IPS-15b (cell line): ENCODE data around the gene ORAI1.
"Not testable (repeated sequence)": the region's sequence is repeated elsewhere in the genome, so short reads cannot be mapped to it uniquely, and the experiment has no call there.

Experiments
- H3K27me3 ChIP-seq: one replicate; pipeline ENCODE4 v1.6.1; 2013; ENCODE audit warnings: low read length; ENCODE audit not compliant: control insufficient read depth, insufficient read depth
- H3K36me3 ChIP-seq: one replicate; pipeline ENCODE4 v1.6.1; 2013; ENCODE audit warnings: low read length; ENCODE audit not compliant: control insufficient read depth, insufficient read depth
- H3K4me1 ChIP-seq: one replicate; pipeline ENCODE4 v1.6.1; 2013; ENCODE audit warnings: mild to moderate bottlenecking, low read length; ENCODE audit not compliant: control insufficient read depth, insufficient read depth
- H3K4me3 ChIP-seq: one replicate; pipeline ENCODE4 v1.5.1; 2013; ENCODE audit warnings: low read depth, low read length
- H3K9ac ChIP-seq: one replicate; pipeline ENCODE4 v1.6.1; 2013; ENCODE audit warnings: low read depth, mild to moderate bottlenecking, low read length
- H3K9me3 ChIP-seq: one replicate; pipeline ENCODE4 v1.6.1; 2013; ENCODE audit warnings: mild to moderate bottlenecking, low read length; ENCODE audit not compliant: control insufficient read depth, insufficient read depth

ORAI1 gene

GRCh38 chr12:121613462-121613861 lies 12.9 kb upstream of the ORAI1 start:
- no peak overlapping the region for H3K4me3 ChIP-seq
- H3K4me1 ChIP-seq: no peaks in the 10 kb centered on the region
- H3K36me3 ChIP-seq: peaks cover 2% of the 10 kb centered on the region
- H3K9me3 ChIP-seq: no peaks in the 10 kb centered on the region
- no peak overlapping the region for H3K9ac ChIP-seq
- no peaks in the 10 kb centered on the region for H3K27me3 ChIP-seq

GRCh38 chr12:121614872-121615467 lies 11.4 kb upstream of the ORAI1 start:
- Histone ChIP-seq H3K4me1 (peaks cover 4% of the 10 kb centered on the region), H3K27me3 (no peaks in the 10 kb centered on the region), H3K36me3 (no peaks in the 10 kb centered on the region), H3K4me3 (no peak overlapping the region), H3K9ac (no peak overlapping the region), H3K9me3 (no peaks in the 10 kb centered on the region)

DNA sequence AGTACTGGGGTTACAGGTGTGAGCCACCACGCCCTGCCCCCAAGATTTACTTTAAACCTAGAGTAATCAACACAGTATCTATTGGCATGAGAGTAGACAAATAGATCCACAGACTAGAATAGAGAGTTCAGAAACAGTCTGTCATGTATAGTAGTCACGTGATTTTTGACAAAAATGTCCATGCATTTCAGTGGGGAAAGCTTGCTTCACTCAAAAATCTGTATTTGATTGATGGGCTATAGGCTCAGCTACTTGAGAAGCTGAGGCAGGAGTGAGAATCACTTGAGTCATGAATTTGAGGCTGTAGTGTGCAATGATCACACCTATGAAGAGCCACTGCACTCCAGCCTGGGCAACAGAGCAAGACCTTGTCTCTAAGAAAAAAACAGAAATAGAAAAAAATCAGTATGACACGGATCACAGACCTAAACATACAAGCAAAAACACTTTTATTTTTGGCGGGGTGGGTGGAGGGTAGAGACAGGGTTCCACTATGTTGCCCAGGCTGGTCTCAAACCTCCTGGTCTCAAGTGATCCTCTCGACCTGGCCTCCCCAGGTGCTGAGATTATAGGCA lies 7.6 kb upstream of the ORAI1 start:
- no peaks in the 10 kb centered on the region for H3K36me3 ChIP-seq
- no peaks in the 10 kb centered on the region for H3K9me3 ChIP-seq
- no peak overlapping the region for H3K9ac ChIP-seq
- H3K27me3 ChIP-seq: no peaks in the 10 kb centered on the region
- H3K4me1 ChIP-seq: peaks cover 10% of the 10 kb centered on the region
- no peak overlapping the region for H3K4me3 ChIP-seq

- no peaks in the 10 kb centered on the region for H3K36me3 ChIP-seq
- H3K4me1 ChIP-seq: peaks cover 14% of the 10 kb centered on the region
- H3K27me3 ChIP-seq: no peaks in the 10 kb centered on the region
- H3K4me3 ChIP-seq: no peak overlapping the region
- H3K9ac ChIP-seq: peak overlapping the region; percentile 2
- H3K9me3 ChIP-seq: no peaks in the 10 kb centered on the region
Observed at GRCh38 chr12:121620333-121620891, 5.9 kb upstream of the ORAI1 start.

DNA sequence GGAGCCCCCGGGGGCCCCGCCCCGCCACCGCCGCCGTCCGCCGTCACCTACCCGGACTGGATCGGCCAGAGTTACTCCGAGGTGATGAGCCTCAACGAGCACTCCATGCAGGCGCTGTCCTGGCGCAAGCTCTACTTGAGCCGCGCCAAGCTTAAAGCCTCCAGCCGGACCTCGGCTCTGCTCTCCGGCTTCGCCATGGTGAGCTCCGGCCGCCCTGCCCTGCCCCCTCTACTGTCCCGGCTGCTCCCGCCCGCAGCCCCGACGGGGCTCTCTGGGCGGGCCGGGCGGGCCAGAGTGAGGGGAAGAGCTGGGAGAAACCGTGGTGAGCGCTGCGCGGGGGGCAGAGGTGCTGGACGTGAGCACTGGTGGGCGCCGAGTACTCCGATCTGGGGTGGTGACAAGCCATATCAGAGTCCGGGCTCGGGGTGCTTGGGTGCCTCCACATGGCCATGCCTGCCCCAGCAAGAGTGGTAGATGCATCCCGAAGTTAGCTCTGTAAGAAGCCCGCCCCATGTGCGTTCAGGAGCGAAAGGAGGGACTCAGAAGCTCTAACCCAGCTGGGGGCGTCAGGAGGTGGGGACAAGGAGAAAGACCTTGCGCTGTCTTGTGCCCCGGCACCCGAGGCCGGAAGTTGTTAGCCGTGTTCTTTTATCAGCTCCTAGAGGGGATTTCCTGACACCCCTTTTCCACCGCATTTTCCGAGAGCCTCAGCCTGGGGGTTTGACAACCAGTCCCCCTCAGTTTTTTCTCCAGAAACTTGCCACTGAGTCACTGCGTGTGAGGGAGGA lies 717 bp downstream of the ORAI1 start:
- peaks cover 8% of the 10 kb centered on the region for H3K4me1 ChIP-seq

GRCh38 chr12:121628037-121628436 lies 1.7 kb downstream of the ORAI1 start:
- no peak overlapping the region for H3K9ac ChIP-seq
- peaks cover 14% of the 10 kb centered on the region for H3K4me1 ChIP-seq
- no peaks in the 10 kb centered on the region for H3K9me3 ChIP-seq
- peaks cover 6% of the 10 kb centered on the region for H3K36me3 ChIP-seq
- peak overlapping the region; percentile 87 for H3K4me3 ChIP-seq
- H3K27me3 ChIP-seq: no peaks in the 10 kb centered on the region

More for the DNA sequence above, 717 bp downstream of the ORAI1 start:
- H3K27me3 ChIP-seq: no peaks in the 10 kb centered on the region
- H3K36me3 ChIP-seq: peaks cover 6% of the 10 kb centered on the region
- H3K9me3 ChIP-seq: no peaks in the 10 kb centered on the region
- peak overlapping the region; percentile 76 for H3K9ac ChIP-seq
- peak overlapping the region; percentile 87 for H3K4me3 ChIP-seq

- H3K4me1 ChIP-seq: peaks cover 14% of the 10 kb centered on the region
- peaks cover 6% of the 10 kb centered on the region for H3K36me3 ChIP-seq
- H3K4me3 ChIP-seq: peak overlapping the region; percentile 87
- H3K9me3 ChIP-seq: no peaks in the 10 kb centered on the region
- H3K9ac ChIP-seq: no peak overlapping the region
- H3K27me3 ChIP-seq: no peaks in the 10 kb centered on the region
Observed at GRCh38 chr12:121628536-121628935, 2.2 kb downstream of the ORAI1 start.

GRCh38 chr12:121630791-121631355 lies 4.5 kb downstream of the ORAI1 start:
- Histone ChIP-seq H3K4me3 (no peak overlapping the region), H3K9me3 (no peaks in the 10 kb centered on the region), H3K4me1 (peaks cover 11% of the 10 kb centered on the region), H3K27me3 (no peaks in the 10 kb centered on the region), H3K36me3 (peaks cover 7% of the 10 kb centered on the region), H3K9ac (no peak overlapping the region)

GRCh38 chr12:121632069-121632970 lies 6.0 kb downstream of the ORAI1 start:
- Histone ChIP-seq H3K27me3 (no peaks in the 10 kb centered on the region), H3K36me3 (peaks cover 9% of the 10 kb centered on the region), H3K9ac (no peak overlapping the region), H3K9me3 (no peaks in the 10 kb centered on the region), H3K4me3 (no peak overlapping the region), H3K4me1 (peaks cover 11% of the 10 kb centered on the region)

DNA sequence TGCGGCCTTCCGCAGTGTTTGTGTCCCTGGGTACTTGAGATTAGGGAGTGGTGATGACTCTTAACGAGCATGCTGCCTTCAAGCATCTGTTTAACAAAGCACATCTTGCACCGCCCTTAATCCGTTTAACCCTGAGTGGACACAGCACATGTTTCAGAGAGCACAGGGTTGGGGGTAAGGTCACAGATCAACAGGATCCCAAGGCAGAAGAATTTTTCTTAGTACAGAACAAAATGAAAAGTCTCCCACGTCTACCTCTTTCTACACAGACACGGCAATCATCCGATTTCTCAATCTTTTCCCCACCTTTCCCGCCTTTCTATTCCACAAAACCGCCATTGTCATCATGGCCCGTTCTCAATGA lies 7.5 kb downstream of the ORAI1 start:
- Histone ChIP-seq H3K36me3 (peaks cover 15% of the 10 kb centered on the region), H3K4me1 (peaks cover 11% of the 10 kb centered on the region)
- not testable (repeated sequence) for H3K4me3 ChIP-seq, H3K27me3 ChIP-seq, H3K9ac ChIP-seq, H3K9me3 ChIP-seq

DNA sequence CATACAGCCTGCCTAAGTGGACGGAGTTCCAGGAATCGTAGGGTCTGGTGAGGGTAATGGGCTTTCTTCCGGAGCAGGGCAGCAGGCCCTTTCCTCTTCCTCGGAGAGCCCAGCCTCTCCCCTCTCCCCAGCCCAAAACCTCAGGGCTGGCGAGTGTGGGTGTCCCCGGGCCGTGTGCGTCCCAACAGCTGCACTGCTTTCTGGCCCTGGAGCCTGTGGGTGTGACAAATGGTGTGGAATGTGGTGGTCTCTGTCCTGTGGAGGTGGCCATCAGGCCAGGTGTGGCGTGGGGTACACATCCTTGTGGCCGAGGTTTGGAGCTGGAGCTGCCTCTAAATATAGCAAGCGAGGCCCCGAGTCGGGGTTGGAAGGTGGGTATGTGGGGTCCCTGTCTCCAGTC lies 8.5 kb downstream of the ORAI1 start:
- Histone ChIP-seq H3K27me3 (no peaks in the 10 kb centered on the region), H3K4me1 (peaks cover 6% of the 10 kb centered on the region), H3K9ac (no peak overlapping the region), H3K36me3 (peaks cover 15% of the 10 kb centered on the region), H3K4me3 (no peak overlapping the region), H3K9me3 (no peaks in the 10 kb centered on the region)
